NCI-H69 (cell line): ENCODE results near the gene DEF6.
"Not testable (repeated sequence)": the region's sequence is repeated elsewhere in the genome, so short reads cannot be mapped to it uniquely, and the experiment has no call there.

ENCODE experiments used
- DNase-seq: peaks from one replicate; lab custom pipeline; 2025; lab: John Stamatoyannopoulos, UW

The DEF6 gene

GRCh38 chr6:35282472-35282871 is 15.1 kb upstream of the DEF6 start:
- DNase-seq, result no peak

DNA sequence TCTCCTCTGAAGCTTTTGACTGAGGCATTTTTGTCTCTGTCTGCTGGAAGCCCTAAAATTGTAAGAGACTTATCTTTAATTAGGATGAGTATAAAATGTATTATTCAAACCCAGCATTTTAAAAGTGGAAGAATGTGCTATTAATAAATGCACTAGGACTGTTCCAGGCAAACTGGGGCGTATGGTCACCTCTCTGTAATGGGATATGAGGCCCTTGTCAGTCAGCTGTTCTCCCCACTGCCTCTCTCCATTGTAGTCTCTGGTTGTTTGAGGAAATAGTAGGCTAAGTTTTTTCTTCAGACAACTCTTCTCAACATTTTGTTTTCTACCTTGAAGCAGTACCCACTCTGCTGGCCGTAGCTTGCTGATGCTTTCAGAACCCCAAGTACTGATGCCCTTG is 14.3 kb upstream of the DEF6 start:
- no peak for DNase-seq

- DNase-seq, result no peak
These were observed 9.8 kb upstream of the DEF6 start for GRCh38 chr6:35287671-35288396.

GRCh38 chr6:35288834-35289233 is 8.8 kb upstream of the DEF6 start:
- DNase-seq, result no peak

- DNase-seq, result no peak
These were observed 6.1 kb upstream of the DEF6 start for GRCh38 chr6:35291491-35291890.

DNA sequence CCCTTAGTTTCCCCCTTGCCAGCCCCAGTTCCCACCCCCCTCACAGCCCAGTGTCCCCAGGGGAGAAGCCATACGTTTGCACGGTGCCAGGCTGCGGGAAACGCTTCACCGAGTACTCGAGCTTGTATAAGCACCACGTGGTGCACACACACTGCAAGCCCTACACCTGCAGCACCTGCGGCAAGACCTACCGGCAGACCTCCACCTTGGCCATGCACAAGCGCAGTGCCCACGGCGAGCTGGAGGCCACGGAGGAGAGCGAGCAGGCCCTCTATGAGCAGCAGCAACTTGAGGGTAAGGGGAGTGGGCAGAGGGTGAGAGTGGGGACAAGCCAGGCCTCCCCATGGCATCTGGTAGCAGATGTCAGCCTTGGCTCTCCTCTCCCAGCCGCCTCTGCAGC is 5.1 kb upstream of the DEF6 start:
- no peak for DNase-seq

DNA sequence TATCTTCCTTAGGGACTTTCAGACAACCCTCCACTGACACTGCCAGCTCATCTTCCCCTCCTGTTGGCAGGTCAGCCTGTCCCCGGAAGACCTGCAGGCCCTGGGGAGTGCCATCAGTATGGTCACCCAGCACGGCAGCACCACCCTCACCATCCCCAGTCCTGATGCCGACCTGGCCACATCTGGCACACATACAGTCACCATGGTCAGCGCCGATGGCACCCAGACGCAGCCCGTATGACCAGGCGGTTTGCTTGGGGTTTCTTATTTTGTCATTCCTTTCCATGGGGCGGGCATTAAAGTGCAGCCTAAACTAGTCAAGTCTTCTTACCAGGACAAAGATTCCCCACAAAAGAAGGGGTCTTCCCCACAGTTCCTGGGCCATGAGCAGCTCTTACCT is 3.9 kb upstream of the DEF6 start:
- no peak for DNase-seq

DNA sequence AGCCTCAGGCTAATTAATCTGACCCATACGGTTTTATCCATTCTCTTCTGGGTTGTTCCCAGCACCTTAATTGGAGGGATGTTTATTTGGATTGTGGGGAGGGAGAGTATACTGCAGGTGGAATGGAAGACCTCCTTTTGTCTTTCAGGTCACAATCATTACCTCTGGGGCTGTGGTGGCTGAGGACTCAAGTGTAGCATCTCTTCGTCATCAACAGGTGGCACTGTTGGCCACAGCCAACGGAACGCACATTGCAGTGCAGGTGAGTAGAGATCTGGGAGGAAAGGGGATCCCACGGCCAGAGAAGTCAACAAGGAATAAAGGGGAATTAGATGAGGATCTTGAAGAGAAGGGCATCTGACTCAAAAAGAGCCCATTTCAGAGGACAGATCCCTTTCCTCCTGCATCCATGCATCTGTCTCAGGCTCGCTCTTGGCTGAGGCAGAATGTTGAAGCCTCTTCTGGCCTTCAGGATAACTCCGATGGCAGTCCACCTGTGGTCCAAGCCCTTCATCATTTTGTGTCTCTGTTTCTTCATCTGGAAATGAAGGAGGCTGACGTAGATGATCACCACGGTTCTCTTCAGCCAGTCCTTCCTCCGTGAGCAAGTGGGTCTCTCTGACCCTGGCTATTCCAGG is 3.2 kb upstream of the DEF6 start:
- DNase-seq, result peak; percentile 89

DNA sequence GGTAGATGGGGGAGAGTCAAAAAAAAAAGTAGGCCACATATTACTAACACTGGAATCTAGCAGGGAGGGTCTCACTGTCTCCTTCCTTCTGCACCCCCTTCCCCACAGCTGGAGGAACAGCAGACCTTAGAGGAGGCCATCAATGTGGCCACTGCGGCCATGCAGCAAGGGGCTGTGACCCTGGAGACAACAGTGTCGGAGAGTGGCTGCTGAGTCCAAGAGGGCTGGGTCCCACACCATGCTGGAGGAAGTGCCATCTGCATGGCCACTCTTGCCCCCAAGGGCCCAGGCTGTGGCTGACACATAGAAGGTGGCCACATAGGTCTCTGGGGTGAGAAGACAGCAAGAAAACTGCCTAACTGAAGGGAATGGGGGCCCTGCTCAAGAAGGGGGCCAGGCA is 2.6 kb upstream of the DEF6 start:
- DNase-seq, result no peak

GRCh38 chr6:35295521-35296315 is 1.9 kb upstream of the DEF6 start:
- DNase-seq, result peak; percentile 20

GRCh38 chr6:35296931-35297600 is 552 bp upstream of the DEF6 start:
- DNase-seq, result no peak

GRCh38 chr6:35298625-35299140 is 1.1 kb downstream of the DEF6 start:
- no peak for DNase-seq

- DNase-seq, result no peak
These were observed 2.1 kb downstream of the DEF6 start for GRCh38 chr6:35299674-35300073.

DNA sequence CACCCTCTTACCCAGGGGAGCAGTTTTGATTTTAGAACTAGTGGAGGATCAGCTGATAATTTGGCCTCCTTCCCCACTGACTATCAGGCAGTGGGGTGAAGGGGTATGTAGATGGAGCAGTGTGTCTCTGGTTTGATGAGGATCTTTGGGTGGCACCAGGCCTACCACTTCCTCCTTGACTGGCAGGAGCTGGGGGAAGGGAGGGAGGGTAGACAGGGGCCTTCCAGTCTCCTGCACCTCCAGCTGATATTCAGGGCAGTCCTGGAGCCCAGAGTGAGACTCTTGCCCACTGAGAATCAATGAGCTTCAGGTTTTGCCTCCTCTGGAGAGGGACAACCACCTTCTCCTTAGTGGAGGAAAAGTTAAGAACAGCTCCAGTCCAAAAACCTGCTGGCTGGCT is 3.2 kb downstream of the DEF6 start:
- no peak for DNase-seq

- DNase-seq, result peak; percentile 67
These were observed 5.1 kb downstream of the DEF6 start for GRCh38 chr6:35302604-35303241.

DNA sequence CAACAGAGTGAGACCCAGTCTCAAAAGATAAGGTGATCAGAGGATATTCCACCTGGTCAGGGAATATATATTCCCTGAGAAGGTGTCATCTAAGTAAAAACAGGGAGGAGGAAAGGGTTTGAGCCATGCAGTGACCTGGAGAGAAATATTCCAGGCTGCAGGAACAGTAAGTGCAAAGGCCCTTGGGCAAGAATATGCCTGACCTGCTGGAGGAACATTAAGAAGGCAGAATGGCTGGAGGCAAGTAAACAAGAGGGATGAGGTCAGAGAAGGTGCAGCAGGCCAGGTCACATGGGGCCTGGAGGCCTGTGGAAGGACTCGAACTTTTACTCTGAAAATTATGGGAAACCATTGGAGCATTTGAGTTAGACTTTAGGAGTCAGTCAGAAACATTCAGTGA is 6.7 kb downstream of the DEF6 start:
- DNase-seq, result no peak

DNA sequence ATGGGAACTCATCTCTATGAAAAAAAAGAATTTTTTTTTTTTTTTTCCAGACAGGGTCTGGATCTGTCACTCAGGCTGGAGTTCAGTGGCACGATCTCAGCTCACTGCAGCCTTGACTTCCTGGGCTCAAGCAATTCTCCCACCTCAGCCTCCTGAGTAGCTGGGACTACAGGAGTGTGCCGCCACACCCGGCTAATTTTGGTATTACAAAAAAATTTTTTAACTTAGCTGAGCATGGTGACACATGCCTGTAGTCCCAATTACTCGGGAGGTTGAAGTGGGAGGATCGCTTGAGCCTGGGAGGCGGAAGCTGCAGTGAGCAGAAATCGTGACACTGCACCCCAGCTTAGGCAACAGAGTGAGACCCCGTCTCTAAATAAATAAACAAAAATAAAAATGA is 7.5 kb downstream of the DEF6 start:
- no peak for DNase-seq

DNA sequence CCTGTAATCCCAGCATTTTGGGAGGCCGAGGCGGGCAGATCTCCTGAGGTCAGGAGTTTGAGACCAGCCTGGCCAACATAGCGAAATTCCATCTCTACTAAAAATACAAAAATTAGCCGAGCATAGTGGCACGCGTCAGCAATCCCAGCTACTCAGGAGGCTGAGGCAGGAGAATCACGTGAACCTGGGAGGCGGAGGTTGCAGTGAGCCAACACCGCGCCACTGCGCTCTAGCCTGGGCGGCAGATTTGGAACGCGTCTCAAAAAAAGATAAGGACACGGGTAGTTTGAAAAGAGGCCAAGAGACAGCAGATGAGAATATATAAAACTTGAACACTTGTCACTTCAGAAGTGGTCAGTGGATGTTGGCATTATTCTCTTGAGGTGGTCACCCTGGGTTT is 9.5 kb downstream of the DEF6 start:
- DNase-seq, result not testable (repeated sequence)

DNA sequence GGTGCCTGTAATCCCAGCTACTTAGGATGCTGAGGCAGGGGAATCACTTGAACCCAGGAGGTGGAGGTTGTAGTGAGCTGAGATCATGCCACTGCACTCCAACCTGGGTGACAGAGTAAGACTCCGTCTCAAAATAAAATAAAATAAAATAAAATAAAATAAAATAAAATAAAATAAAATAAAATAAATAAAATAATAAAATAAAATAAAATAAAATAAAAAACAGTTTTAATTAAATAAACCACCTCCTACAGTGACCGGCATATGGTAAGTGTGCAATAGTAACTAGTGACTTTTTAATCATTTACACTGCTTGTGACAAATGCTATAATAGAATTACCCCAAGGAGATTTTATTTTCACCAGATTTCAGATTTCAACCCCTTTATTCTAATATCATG is 10.9 kb downstream of the DEF6 start:
- DNase-seq, result not testable (repeated sequence)

DNA sequence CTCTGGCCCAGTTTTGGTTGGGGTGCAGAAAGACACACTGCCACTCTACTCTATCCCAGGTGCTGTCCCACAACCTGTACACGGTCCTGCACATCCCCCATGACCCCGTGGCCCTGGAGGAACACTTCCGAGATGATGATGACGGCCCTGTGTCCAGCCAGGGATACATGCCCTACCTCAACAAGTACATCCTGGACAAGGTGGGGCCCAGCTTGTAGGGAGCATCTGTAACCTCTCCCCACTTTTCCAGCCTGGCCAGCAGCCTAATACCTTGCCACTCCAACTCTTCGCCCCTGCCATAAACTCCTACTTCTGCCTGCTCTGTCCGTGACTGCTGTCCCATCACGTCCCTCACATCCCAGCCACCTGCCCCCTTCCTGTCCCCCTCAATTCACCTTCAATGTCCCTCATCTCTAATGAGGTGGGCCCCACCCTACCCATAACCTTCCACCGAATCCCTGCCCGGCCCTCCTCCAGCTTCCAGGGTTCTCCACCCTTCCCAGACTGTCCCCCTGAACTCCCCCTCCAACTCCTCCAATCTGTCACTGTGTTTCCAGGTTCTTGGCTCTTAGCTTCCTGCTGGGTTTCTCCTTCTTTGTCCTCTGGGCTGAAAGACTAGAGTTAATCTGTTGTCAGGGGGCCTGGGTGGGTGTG is 12.1 kb downstream of the DEF6 start:
- DNase-seq, result no peak

- no peak for DNase-seq
These were observed 12.7 kb downstream of the DEF6 start for GRCh38 chr6:35310265-35310831.
